Measurements from ENCODE around the gene EEPD1.
A peak's percentile ranks its signal among the peaks of the same experiment; 100 is the strongest.

Gene EEPD1

GRCh38 chr7:36175886-36176285, 22.8 kb downstream of the EEPD1 start:
- no peak for ATAC-seq
- TF ChIP-seq ZNF565 (CRISPR knock-in tag; conservative IDR thresholded peaks at IDR 0.05; ENCODE audit: low read depth) = no peak

- TF ChIP-seq CREB5 (CRISPR knock-in tag; IDR thresholded peaks at IDR 0.05; ENCODE audit: low read depth) (no peak), BACH2 (CRISPR knock-in tag; IDR thresholded peaks at IDR 0.05; ENCODE audit: borderline replicate concordance) (no peak), SNAI2 (CRISPR knock-in tag; IDR thresholded peaks at IDR 0.05) (no peak), CSDC2 (CRISPR knock-in tag; IDR thresholded peaks at IDR 0.05) (no peak), PATZ1 (CRISPR knock-in tag; IDR thresholded peaks at IDR 0.05; ENCODE audit: borderline replicate concordance) (no peak), ZNF8 (CRISPR knock-in tag; IDR thresholded peaks at IDR 0.05) (no peak), ZNF565 (CRISPR knock-in tag; conservative IDR thresholded peaks at IDR 0.05; ENCODE audit: low read depth) (no peak), OSR1 (CRISPR knock-in tag; IDR thresholded peaks at IDR 0.05) (no peak), TCF4 (CRISPR knock-in tag; IDR thresholded peaks at IDR 0.05; ENCODE audit: borderline replicate concordance) (no peak)
- ATAC-seq = no peak
Measured at GRCh38 chr7:36176697-36177096, 23.6 kb downstream of the EEPD1 start.

GRCh38 chr7:36180121-36180520, 27.1 kb downstream of the EEPD1 start:
- no peak; the same call in 2 of the 3 replicates for ATAC-seq
- TF ChIP-seq OSR1 (CRISPR knock-in tag; IDR thresholded peaks at IDR 0.05) = no peak
- TF ChIP-seq TCF4 (CRISPR knock-in tag; IDR thresholded peaks at IDR 0.05; ENCODE audit: borderline replicate concordance) = peak; percentile 66; the same call in 1 of the 2 replicates

GRCh38 chr7:36181668-36182067, 28.6 kb downstream of the EEPD1 start:
- ATAC-seq = no peak
- no peak for TF ChIP-seq ZNF8 (CRISPR knock-in tag; IDR thresholded peaks at IDR 0.05)
- TF ChIP-seq TCF4 (CRISPR knock-in tag; IDR thresholded peaks at IDR 0.05; ENCODE audit: borderline replicate concordance) = no peak
- no peak for TF ChIP-seq ZNF70 (CRISPR knock-in tag; IDR thresholded peaks at IDR 0.05)

- TF ChIP-seq CREB5 (CRISPR knock-in tag; IDR thresholded peaks at IDR 0.05; ENCODE audit: low read depth) (no peak), RARB (CRISPR knock-in tag; IDR thresholded peaks at IDR 0.05) (no peak), TCF4 (CRISPR knock-in tag; IDR thresholded peaks at IDR 0.05; ENCODE audit: borderline replicate concordance) (no peak), TOX (CRISPR knock-in tag; IDR thresholded peaks at IDR 0.05; ENCODE audit: borderline replicate concordance) (no peak), SNAI2 (CRISPR knock-in tag; IDR thresholded peaks at IDR 0.05) (no peak)
- no peak for ATAC-seq
Measured at GRCh38 chr7:36182854-36183604, 30.0 kb downstream of the EEPD1 start.

GRCh38 chr7:36185092-36185491, 32.0 kb downstream of the EEPD1 start:
- no peak for ATAC-seq
- TF ChIP-seq RARB (CRISPR knock-in tag; IDR thresholded peaks at IDR 0.05) (no peak), TSHZ2 (CRISPR knock-in tag; IDR thresholded peaks at IDR 0.05) (no peak), CSRNP3 (CRISPR knock-in tag; IDR thresholded peaks at IDR 0.05) (no peak), CREB5 (CRISPR knock-in tag; IDR thresholded peaks at IDR 0.05; ENCODE audit: low read depth) (no peak), ZC3H10 (CRISPR knock-in tag; IDR thresholded peaks at IDR 0.05) (no peak), ZNF70 (CRISPR knock-in tag; IDR thresholded peaks at IDR 0.05) (no peak), ISL1 (CRISPR knock-in tag; IDR thresholded peaks at IDR 0.05) (no peak), ZNF565 (CRISPR knock-in tag; conservative IDR thresholded peaks at IDR 0.05; ENCODE audit: low read depth) (no peak), ZNF8 (CRISPR knock-in tag; IDR thresholded peaks at IDR 0.05) (no peak), BACH2 (CRISPR knock-in tag; IDR thresholded peaks at IDR 0.05; ENCODE audit: borderline replicate concordance) (no peak), ESRRG (CRISPR knock-in tag; IDR thresholded peaks at IDR 0.05) (no peak), ZFP3 (CRISPR knock-in tag; IDR thresholded peaks at IDR 0.05) (no peak)

All from SK-N-SH treated with all-trans-retinoic acid at 6 μM for 48 hours (cell line).